ENCODE data around the gene MXD1.
A peak's percentile ranks its signal among the peaks of the same experiment; 100 is the strongest.

Gene MXD1

DNA sequence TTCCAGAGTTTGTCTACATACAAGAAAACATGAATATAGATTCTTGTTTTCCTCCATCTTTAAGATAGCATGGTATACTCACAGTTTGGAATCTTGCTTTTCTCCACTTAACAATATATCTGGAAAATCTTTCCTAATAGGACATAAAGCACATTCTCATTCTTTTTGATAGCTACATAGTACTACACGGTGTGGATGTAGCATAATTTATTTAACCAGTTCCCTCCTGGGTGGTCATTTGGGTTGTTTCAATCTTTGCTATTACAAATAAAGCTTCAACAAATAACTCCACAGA, 19.7 kb downstream of the MXD1 start:
- no peak for TF ChIP-seq CTCF (IDR thresholded peaks at IDR 0.05; ENCODE audit: low read depth, low read length)
- peak overlapping the region; percentile 29; the same call in 1 of the 2 replicates for H3K4me3 ChIP-seq (ENCODE audit: low read depth, low read length)

- no peak for TF ChIP-seq CTCF (IDR thresholded peaks at IDR 0.05; ENCODE audit: low read depth, low read length)
- H3K4me3 ChIP-seq (ENCODE audit: low read depth, low read length) = no peak overlapping the region
Observed at GRCh38 chr2:69935011-69935410, 20.1 kb downstream of the MXD1 start.

GRCh38 chr2:69936906-69937305, 22.0 kb downstream of the MXD1 start:
- TF ChIP-seq CTCF (IDR thresholded peaks at IDR 0.05; ENCODE audit: low read depth, low read length) = no peak
- H3K4me3 ChIP-seq (ENCODE audit: low read depth, low read length) = no peak overlapping the region

DNA sequence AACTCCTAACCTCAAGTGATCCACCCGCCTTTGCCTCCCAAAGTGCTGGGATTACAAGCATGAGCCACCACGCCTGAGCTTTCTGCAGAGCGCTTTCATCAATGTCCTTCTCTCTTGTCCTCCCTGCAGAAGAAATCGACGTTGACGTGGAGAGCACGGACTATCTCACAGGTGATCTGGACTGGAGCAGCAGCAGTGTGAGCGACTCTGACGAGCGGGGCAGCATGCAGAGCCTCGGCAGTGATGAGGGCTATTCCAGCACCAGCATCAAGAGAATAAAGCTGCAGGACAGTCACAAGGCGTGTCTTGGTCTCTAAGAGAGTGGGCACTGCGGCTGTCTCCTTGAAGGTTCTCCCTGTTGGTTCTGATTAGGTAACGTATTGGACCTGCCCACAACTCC, 23.1 kb downstream of the MXD1 start:
- no peak for TF ChIP-seq CTCF (IDR thresholded peaks at IDR 0.05; ENCODE audit: low read depth, low read length)

GRCh38 chr2:69939722-69940121, 24.8 kb downstream of the MXD1 start:
- no peak overlapping the region for H3K4me3 ChIP-seq (ENCODE audit: low read depth, low read length)
- no peak for TF ChIP-seq CTCF (IDR thresholded peaks at IDR 0.05; ENCODE audit: low read depth, low read length)

More for the DNA sequence above, 23.1 kb downstream of the MXD1 start:
- H3K4me3 ChIP-seq (ENCODE audit: low read depth, low read length) = no peak overlapping the region

GRCh38 chr2:69940691-69941090, 25.8 kb downstream of the MXD1 start:
- TF ChIP-seq CTCF (IDR thresholded peaks at IDR 0.05; ENCODE audit: low read depth, low read length) = no peak
- H3K4me3 ChIP-seq (ENCODE audit: low read depth, low read length) = no peak overlapping the region

GRCh38 chr2:69943000-69943842, 28.3 kb downstream of the MXD1 start:
- no peak overlapping the region for H3K4me3 ChIP-seq (ENCODE audit: low read depth, low read length)
- TF ChIP-seq CTCF (IDR thresholded peaks at IDR 0.05; ENCODE audit: low read depth, low read length) = no peak

Data from WI38 (cell line).